Measurements from ENCODE around the gene FIBP.
A peak's percentile ranks its signal among the peaks of the same experiment; 100 is the strongest.

The FIBP gene

DNA sequence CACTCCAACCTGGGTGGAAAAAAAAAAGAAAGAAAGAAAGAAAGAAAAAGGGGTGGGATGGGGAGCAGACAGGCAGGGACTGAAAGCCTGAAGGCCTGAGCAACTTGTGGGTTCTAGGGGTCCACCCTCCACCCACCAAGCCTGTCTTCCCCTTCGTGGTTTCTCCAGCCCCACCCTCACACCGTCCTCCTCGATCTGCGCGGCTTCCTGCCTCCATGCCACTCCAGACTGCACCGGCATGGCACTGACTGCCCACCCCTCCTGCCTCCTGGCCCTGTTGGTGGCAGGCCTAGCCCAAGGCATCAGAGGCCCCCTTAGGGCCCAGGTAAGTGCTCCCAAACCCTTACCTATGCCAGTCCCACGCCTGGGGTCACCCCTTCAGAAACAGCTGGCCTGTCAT, 8.7 kb downstream of the FIBP start, which contains the start of gene CTSW:
Gene CTSW (plus strand): TSS at position 221 of the 400 bp plus-strand sequence. CDS start 18 bp downstream, at position 239.
- no peak within 1 kb of the TSS for H3K4me3 ChIP-seq
- no peaks in the 10 kb centered on the region for H3K9me3 ChIP-seq
- TF ChIP-seq, protein P1, sequence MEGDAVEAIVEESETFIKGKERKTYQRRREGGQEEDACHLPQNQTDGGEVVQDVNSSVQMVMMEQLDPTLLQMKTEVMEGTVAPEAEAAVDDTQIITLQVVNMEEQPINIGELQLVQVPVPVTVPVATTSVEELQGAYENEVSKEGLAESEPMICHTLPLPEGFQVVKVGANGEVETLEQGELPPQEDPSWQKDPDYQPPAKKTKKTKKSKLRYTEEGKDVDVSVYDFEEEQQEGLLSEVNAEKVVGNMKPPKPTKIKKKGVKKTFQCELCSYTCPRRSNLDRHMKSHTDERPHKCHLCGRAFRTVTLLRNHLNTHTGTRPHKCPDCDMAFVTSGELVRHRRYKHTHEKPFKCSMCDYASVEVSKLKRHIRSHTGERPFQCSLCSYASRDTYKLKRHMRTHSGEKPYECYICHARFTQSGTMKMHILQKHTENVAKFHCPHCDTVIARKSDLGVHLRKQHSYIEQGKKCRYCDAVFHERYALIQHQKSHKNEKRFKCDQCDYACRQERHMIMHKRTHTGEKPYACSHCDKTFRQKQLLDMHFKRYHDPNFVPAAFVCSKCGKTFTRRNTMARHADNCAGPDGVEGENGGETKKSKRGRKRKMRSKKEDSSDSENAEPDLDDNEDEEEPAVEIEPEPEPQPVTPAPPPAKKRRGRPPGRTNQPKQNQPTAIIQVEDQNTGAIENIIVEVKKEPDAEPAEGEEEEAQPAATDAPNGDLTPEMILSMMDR (IDR thresholded peaks at IDR 0.05) = no peak
- H3K27me3 ChIP-seq = no peaks in the 10 kb centered on the region
- peak in 1 of 2 donors; percentile 64 for DNase-seq
- intact Hi-C loops (cut with DNase I; ENCODE audit: low total_unique reads) = no loop called here
- H3K4me1 ChIP-seq = peaks cover 0 to 5% (median 1%) of the 10 kb centered on the region in 4 donors
- peaks cover 15 to 25% (median 16%) of the 10 kb centered on the region in 3 donors for H3K36me3 ChIP-seq
- H3K27ac ChIP-seq = no peak within 1 kb of the TSS

DNA sequence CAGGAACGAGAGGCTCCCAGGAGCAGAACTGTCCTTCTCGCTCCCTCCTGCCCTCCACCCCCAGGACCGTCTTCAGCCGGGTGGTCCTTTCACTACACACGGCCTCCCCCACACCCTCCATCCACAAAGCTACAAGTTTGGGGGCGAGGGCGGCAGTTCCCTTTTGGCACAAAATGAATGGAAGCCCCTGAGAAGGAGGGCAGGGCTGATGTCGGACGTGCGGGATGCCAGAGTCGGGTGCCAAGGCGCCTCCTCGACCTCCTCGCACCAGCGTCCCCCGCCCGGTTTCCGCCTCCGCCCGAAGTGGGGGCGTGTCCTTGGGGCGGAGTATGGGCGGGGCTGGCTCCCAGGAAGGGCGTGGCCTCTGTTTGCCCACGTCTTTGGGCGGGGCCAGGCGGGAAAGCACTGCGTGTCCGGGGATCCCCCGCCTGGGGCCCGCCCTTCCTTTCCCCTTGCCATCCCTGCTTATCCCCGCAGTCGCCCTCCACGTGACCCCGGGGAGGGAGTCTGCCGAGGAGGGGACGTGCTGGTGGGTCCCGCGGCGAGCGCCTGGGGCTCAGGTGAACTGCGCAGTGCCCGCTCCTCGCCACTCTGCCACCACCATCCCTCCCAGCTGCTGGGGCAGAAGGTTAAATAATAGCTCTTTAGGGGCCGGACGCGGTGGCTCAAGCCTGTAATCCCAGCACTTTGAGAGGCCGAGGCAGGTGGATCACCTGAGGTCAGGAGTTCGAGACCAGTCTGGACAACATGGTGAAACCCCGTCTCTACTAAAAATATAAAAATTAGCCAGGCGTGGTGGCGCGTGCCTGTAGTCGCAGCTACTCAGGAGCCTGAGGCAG, 14.7 kb downstream of the FIBP start:
- TF ChIP-seq, protein P1 (IDR thresholded peaks at IDR 0.05) = peak in 1 of 2 experiments; percentile 6
- Histone ChIP-seq H3K4me1 (peaks cover 0 to 34% (median 26%) of the 10 kb centered on the region in 4 donors), H3K27ac (peak overlapping the region; percentile 96 to 98), H3K36me3 (peaks cover 0 to 19% (median 12%) of the 10 kb centered on the region in 3 donors), H3K9me3 (no peaks in the 10 kb centered on the region), H3K4me3 (peak overlapping the region; percentile 66 to 76), H3K27me3 (no peaks in the 10 kb centered on the region)
- peak; percentile 94 to 98 for DNase-seq
- intact Hi-C loops (cut with DNase I; ENCODE audit: low total_unique reads) = no loop called here

DNA sequence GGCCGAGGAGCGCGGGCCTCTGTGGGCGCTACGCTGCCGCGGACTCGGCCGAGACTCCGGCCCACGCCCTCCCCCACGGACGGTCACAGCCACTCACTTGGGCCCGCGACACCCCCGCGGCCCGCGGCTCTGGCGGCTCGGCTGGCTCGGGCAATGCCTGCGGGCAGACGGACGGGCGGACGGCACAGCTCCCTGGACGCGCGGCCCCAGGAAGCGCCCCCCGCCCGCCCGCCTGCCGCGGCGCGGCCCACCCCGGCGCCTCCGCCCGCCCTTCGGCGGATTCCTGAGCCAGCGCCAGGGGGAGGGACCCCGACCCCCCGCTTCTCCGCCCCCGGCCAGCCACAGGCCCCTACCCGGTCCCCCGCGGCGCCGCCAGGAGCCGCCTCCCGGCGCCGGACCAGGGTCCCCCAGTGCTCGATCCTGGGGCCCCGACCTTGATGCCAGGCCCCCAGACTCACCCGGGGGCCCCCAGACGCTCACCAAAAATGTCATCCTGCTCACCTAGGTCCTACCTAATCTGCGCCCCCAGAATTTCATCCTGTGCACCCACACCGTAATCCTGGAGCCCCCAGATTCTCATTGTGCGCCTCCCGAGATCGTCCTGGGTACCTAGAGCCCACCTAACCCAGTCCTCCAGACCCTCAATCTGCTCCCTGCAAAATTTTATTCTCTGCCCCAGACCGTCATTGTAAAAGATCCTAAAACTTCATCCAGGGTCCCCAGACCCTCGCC, 15.5 kb downstream of the FIBP start, which contains the start of gene EFEMP2:
Gene EFEMP2 (minus strand): TSS at position 215 of the 732 bp plus-strand sequence. CDS start 446 bp downstream, outside the sequence.
- TF ChIP-seq, protein P1 (IDR thresholded peaks at IDR 0.05) = no peak
- peaks cover 0 to 34% (median 26%) of the 10 kb centered on the region in 4 donors for H3K4me1 ChIP-seq
- intact Hi-C loops (cut with DNase I; ENCODE audit: low total_unique reads) = no loop called here
- peak within 1 kb of the TSS; percentile 66 to 76 for H3K4me3 ChIP-seq
- H3K9me3 ChIP-seq = no peaks in the 10 kb centered on the region
- peak in 1 of 2 donors; percentile 74 for DNase-seq
- H3K36me3 ChIP-seq = peaks cover 0 to 27% (median 20%) of the 10 kb centered on the region in 3 donors
- H3K27ac ChIP-seq = peak within 1 kb of the TSS; percentile 96 to 98
- no peaks in the 10 kb centered on the region for H3K27me3 ChIP-seq

DNA sequence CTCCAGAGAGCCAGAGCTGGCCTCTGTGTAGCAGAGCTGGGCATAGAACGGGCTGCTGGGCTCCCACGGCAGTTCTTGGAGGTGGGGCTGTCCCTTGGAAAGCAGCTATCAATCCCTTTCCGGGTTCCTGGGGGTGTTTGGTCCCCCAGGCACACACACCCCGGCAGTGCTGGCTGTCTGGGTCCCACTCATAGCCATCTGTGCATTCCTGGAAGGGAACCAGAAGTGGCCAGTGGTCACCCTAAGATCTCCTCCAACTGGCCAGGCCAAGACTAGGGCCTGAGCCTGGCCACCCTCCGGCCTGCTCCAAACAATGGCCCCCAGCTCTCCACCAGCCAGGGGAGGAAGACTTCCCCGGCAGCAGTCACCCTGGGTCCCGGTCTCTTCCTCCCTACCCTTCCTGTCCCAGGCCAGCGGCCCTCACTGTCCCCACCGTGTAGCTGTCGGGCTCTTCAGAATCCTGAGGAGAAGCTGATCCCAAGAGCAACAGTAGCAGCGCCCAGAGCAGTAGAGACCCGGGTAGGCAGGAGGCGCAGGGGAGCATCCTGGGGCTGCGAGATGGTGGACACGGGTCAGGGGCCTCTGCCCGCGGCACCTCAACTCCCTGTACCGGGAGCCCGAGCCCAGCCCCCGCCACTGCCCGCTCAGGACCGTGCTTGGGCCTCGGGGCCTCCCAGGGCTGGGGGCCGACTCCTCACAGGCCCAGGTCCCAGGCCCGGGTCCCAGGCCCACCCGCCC, 16.3 kb downstream of the FIBP start:
- Histone ChIP-seq H3K4me1 (peaks cover 0 to 34% (median 26%) of the 10 kb centered on the region in 4 donors), H3K36me3 (peaks cover 0 to 35% (median 27%) of the 10 kb centered on the region in 3 donors), H3K9me3 (no peaks in the 10 kb centered on the region), H3K27me3 (no peaks in the 10 kb centered on the region), H3K4me3 (peak overlapping the region; percentile 66 to 76), H3K27ac (peak overlapping the region; percentile 96 to 98)
- intact Hi-C loops (cut with DNase I; ENCODE audit: low total_unique reads) = no loop called here
- peak in 1 of 2 donors; percentile 77 for DNase-seq
- TF ChIP-seq, protein P1 (IDR thresholded peaks at IDR 0.05) = no peak
